K562 (cell line): ENCODE measurements around the gene SNAPC2. TPM values are rescaled to one million over a fixed set of nuclear protein-coding genes. Genes with fewer than 3 reads are reported as not detected.

Source experiments
- ATAC-seq: fragments of 200-7000 bp; cut with Tn5 transposase; 3 replicates; pipeline ENCODE4 v1.9.1; 2020; ENCODE audit warnings: moderate library complexity
- BruUV-seq: library from RNA; stranded (reverse); fragments of 400-500 nt; replicated peaks from 2 replicates; lab custom pipeline; 2021; lab: Mats Ljungman, UMichigan
- CTCF ChIA-PET: fragments of 300-600 bp; formaldehyde crosslinking; extraction: SDS; loops from one replicate; lab custom pipeline; 2021; ENCODE audit warnings: low intra/inter-chr PET ratio; lab: Yijun Ruan, JAX
- POLR2A ChIA-PET: fragments of 300-600, 350-650 bp; sonication (Branson Sonifier 250); formaldehyde crosslinking; extraction: SDS; loops from one replicate; lab custom pipeline; 2021; ENCODE audit warnings: antibody characterized with exemption, inconsistent platforms; lab: Yijun Ruan, JAX
- DNase-seq, 4 experiments: peaks; one replicate each; pipeline versions ENCODE4 v3.0.0 to v3.0.0-alpha.2; 2011 to 2018; ENCODE audit warnings: low spot score in 3 of 4, mixed read lengths in 3 of 4; ENCODE audit errors: extremely low read depth in 1 of 4
- FAIRE-seq: peaks from 2 replicates; lab custom pipeline; 2011; peaks lifted over from hg19 to GRCh38; lab: Jason Lieb, UNC
- H2AFZ ChIP-seq: 2 replicates; pipeline ENCODE4 v1.6.0; 2011; ENCODE audit warnings: low read depth, low read length, control low read depth, inconsistent platforms
- H3K27ac ChIP-seq: fragments of 200-600 bp; 3 replicates; pipeline ENCODE4 v1.8.0; 2011; ENCODE audit warnings: low read depth, mild to moderate bottlenecking, control low read depth, inconsistent platforms, low read length, moderate library complexity, mixed read lengths; ENCODE audit errors: extremely low read depth
- H3K27me3 ChIP-seq, 2 experiments: fragments of 300-600 bp in 1 of 2; 2 replicates in 1 of 2; 3 replicates in 1 of 2; pipeline versions ENCODE4 v1.6.0 to v1.8.0; 2011; ENCODE audit warnings: inconsistent platforms in 2 of 2, low read length in 2 of 2, mild to moderate bottlenecking in 1 of 2, mixed read lengths in 1 of 2, moderate library complexity in 1 of 2; ENCODE audit not compliant: control insufficient read depth in 2 of 2, insufficient read depth in 2 of 2
- H3K36me3 ChIP-seq: fragments of 300-600 bp; 3 replicates; pipeline ENCODE4 v1.8.0; 2011; ENCODE audit warnings: mild to moderate bottlenecking, low read length, inconsistent platforms; ENCODE audit not compliant: control insufficient read depth, insufficient read depth
- H3K4me1 ChIP-seq, 2 experiments: fragments of 200-600 bp in 1 of 2; replicated peaks in 1 of 2; 2 replicates in 1 of 2; 3 replicates in 1 of 2; pipeline versions ENCODE4 v1.5.1 to v1.8.0; 2011; ENCODE audit warnings: inconsistent platforms in 2 of 2, low read length in 2 of 2, mild to moderate bottlenecking in 1 of 2, mixed read lengths in 1 of 2, moderate library complexity in 1 of 2; ENCODE audit not compliant: control insufficient read depth in 2 of 2, insufficient read depth in 2 of 2
- H3K4me2 ChIP-seq: 2 replicates; pipeline ENCODE4 v1.6.1; 2011; ENCODE audit warnings: low read length, control low read depth, inconsistent platforms, mixed read lengths; ENCODE audit not compliant: insufficient read depth
- H3K4me3 ChIP-seq: fragments of 200-600 bp; sonication (generic), shearing (Covaris generic); 2 replicates; pipeline ENCODE4 v1.5.1; 2016; ENCODE audit warnings: control low read depth, inconsistent platforms
- H3K79me2 ChIP-seq: fragments of 200-600 bp; 3 replicates; pipeline ENCODE4 v1.8.0; 2011; ENCODE audit warnings: low read length, inconsistent platforms; ENCODE audit not compliant: control insufficient read depth, insufficient read depth
- H3K9ac ChIP-seq, 2 experiments: 2 replicates each; pipeline versions ENCODE4 v1.6.0 to v1.6.1; 2011; ENCODE audit warnings: low read depth in 2 of 2, low read length in 2 of 2, control low read depth in 1 of 2, inconsistent platforms in 1 of 2, mild to moderate bottlenecking in 1 of 2, mixed read lengths in 1 of 2; ENCODE audit not compliant: insufficient read depth in 1 of 2
- H3K9me1 ChIP-seq: one replicate; pipeline ENCODE4 v1.6.0; 2011; ENCODE audit warnings: inconsistent platforms, mild to moderate bottlenecking, low read length, moderate library complexity; ENCODE audit not compliant: control insufficient read depth, insufficient read depth
- H3K9me3 ChIP-seq: replicated peaks from 2 replicates; pipeline ENCODE4 v1.5.1; 2011; ENCODE audit warnings: low read depth, low read length, inconsistent platforms; ENCODE audit not compliant: control insufficient read depth, insufficient read depth
- H4K20me1 ChIP-seq: replicated peaks from 2 replicates; pipeline ENCODE4 v1.6.1; 2011; ENCODE audit warnings: low read length, inconsistent platforms, mixed read lengths; ENCODE audit not compliant: control insufficient read depth, insufficient read depth
- CCAR2 ChIP-seq: fragments of 200-400 bp; formaldehyde crosslinking; IDR thresholded peaks from 2 replicates; pipeline ENCODE4 v1.6.1; 2017; ENCODE audit warnings: mild to moderate bottlenecking, low read depth, low read length
- EGR1 ChIP-seq: fragments of 450-650 bp; conservative IDR thresholded peaks from 2 replicates; pipeline ENCODE4 v1.6.1; 2017; ENCODE audit warnings: mild to moderate bottlenecking
- HMGN3 ChIP-seq: IDR thresholded peaks from 2 replicates; pipeline ENCODE4 v1.6.1; 2011; ENCODE audit warnings: borderline replicate concordance, low read depth, mild to moderate bottlenecking, mixed read lengths, low read length; ENCODE audit not compliant: insufficient read length; ENCODE audit errors: extremely low read depth
- MYBL2 ChIP-seq, 2 experiments: fragments of 450-650 bp in 1 of 2; sonication (generic) in 1 of 2; formaldehyde crosslinking in 1 of 2; IDR thresholded peaks; 2 replicates each; pipeline versions ENCODE4 v1.6.1 to v1.8.1; 2017 to 2022; ENCODE audit warnings: borderline replicate concordance in 1 of 2, inconsistent platforms in 1 of 2, low read depth in 1 of 2, mild to moderate bottlenecking in 1 of 2, missing genetic modification reagents in 1 of 2, moderate library complexity in 1 of 2
- NFE2L1 ChIP-seq: fragments of 450-650 bp; IDR thresholded peaks from 2 replicates; pipeline ENCODE4 v1.6.1; 2016; ENCODE audit warnings: missing genetic modification characterization, low read depth, mild to moderate bottlenecking, missing compliant biosample characterization, moderate library complexity, borderline replicate concordance
- POLR2G ChIP-seq: fragments of 200-400 bp; formaldehyde crosslinking; IDR thresholded peaks from 2 replicates; pipeline ENCODE4 v1.6.1; 2017; ENCODE audit warnings: low read depth, mild to moderate bottlenecking, antibody characterized with exemption, low read length, moderate library complexity
- U2AF1 ChIP-seq: fragments of 200-400 bp; formaldehyde crosslinking; optimal IDR thresholded peaks from 2 replicates; pipeline ENCODE3; 2017; ENCODE audit warnings: mild to moderate bottlenecking, low read depth, low read length, moderate library complexity
- ZBTB17 ChIP-seq: fragments of 450-650 bp; formaldehyde crosslinking; IDR thresholded peaks from 2 replicates; pipeline ENCODE4 v1.4.0; 2020; ENCODE audit warnings: mild to moderate bottlenecking
- WGBS: fragments of 100-300 bp; shearing (Covaris generic); methylation state at CpG from one replicate; pipeline ENCODE4 v1.1.6; 2016; ENCODE audit warnings: low coverage, mixed read lengths; ENCODE audit not compliant: insufficient coverage; ENCODE audit errors: missing lambda C conversion rate; 5-methylcytosine and 5-hydroxymethylcytosine counted together
- in situ Hi-C: fragments of 300-500 bp; cut with MboI; formaldehyde crosslinking; loops from 4 replicates; pipeline ENCODE4 v1.15.0; 2018; ENCODE audit warnings: inconsistent platforms, mixed read lengths
- intact Hi-C: fragments of 100-400 bp; cut with micrococcal nuclease; formaldehyde crosslinking; loops from 2 replicates; pipeline ENCODE4 v1.14.2; 2022
- polyA plus RNA-seq, 8 experiments: library from polyadenylated mRNA; depleted of rRNA in 4 of 8; stranded (reverse) in 5 of 8; unstranded in 3 of 8; fragments of >200 nt; fragmentation: Nextera tagmentation in 2 of 8; fragmentation: Illumina TruSeq in 1 of 8; extraction: Ambion mirVana in 2 of 8; extraction: Trizol in 1 of 8; gene quantifications; 2 replicates each; pipeline versions ENCODE4 v1.2.1 to v1.2.3, GENCODE V29; 2011 to 2014; ENCODE audit warnings: inconsistent platforms in 1 of 8, missing spikeins in 1 of 8
- total RNA-seq, 7 experiments: library from RNA; depleted of rRNA in 6 of 7; stranded (reverse); fragments of >200 nt in 6 of 7; fragmentation: Illumina TruSeq in 2 of 7; extraction: Trizol in 2 of 7; gene quantifications; 2 replicates each; pipeline versions ENCODE4 v1.2.1 to v1.2.3, GENCODE V29; 2011 to 2021; ENCODE audit warnings: low replicate concordance in 1 of 7
- TF ChIP-seq, protein P1 (sequence below): IDR thresholded peaks from 2 replicates; pipeline ENCODE4 v1.6.1; 2011; ENCODE audit not compliant: insufficient read length; ENCODE audit errors: extremely low read depth
- TF ChIP-seq, protein P2 (sequence below): sonication (generic); formaldehyde crosslinking; IDR thresholded peaks from 2 replicates; pipeline ENCODE4 v1.8.1; 2023; ENCODE audit warnings: mild to moderate bottlenecking, missing genetic modification reagents

The SNAPC2 gene
- total and polyA plus RNA-seq, 9 of the 15 experiments (the other 6 are each of a cell fraction or from before 2014, with no cell fraction given) = 0.59 to 45.1 (median 15.3) TPM

DNA sequence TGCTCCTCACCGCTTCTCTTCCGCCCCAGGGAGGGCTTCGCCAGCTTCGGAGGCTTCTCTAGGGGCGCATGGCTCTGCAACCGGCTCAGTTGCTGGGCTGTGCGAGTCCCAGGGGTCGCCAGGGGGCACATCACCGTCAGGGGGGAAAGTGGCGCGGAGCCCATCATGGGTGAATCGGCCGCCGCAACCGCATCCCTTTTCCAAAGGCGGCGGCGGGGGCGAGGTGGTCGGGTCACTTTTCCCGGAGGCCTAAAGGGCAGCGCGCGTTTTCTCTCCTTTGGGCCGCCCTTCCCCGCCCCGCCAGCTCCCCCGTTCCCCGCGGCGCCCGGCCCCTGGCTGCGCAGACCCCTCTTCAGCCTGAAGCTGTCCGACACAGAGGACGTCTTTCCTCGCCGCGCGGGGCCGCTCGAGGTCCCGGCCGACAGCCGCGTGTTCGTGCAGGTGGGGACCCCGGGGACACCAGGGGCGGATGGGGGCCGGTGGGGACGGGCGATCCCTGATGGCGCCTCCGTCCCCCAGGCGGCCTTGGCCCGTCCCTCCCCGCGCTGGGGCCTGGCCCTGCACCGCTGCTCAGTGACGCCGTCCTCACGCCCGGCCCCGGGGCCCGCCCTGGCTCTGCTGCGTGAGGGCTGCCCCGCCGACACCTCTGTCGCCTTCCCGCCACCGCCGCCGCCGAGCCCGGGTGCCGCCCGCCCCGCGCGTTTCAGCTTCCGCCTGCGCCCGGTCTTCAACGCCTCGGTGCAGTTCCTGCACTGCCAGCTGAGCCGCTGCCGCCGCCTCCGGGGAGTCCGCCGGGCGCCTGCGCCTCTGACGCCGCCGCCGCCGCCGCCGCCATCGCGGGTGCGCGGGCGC is 3.8 kb upstream of the SNAPC2 start:
- no peak for ATAC-seq
- Histone ChIP-seq H3K9me1 (no peaks in the 10 kb centered on the region), H2AFZ (no peak overlapping the region), H3K4me3 (no peak overlapping the region), H3K4me2 (no peak overlapping the region), H3K36me3 (peaks cover 20% of the 10 kb centered on the region; the same call in 1 of the 3 replicates), H4K20me1 (peaks cover 5% of the 10 kb centered on the region; the same call in 1 of the 2 replicates), H3K27ac (no peak overlapping the region), H3K9ac (no peak overlapping the region), H3K9me3 (no peaks in the 10 kb centered on the region), H3K79me2 (peaks cover 14% of the 10 kb centered on the region), H3K27me3 (no peaks in the 10 kb centered on the region)
- DNase-seq = no peak
- 84% methylated on average over 11 of the region's 104 CpGs for WGBS
- ChIA-PET POLR2A (interaction anchor here (0.6 to 1.7 kb wide), 2 partner anchors 13 to 88 kb away, joined by 3 to 5 read pairs; partner anchors contain the start of gene MAP2K7), CTCF (no interaction called here)
- intact Hi-C loops = no loop called here
- no peak for TF ChIP-seq HMGN3
- TF ChIP-seq, protein P1, sequence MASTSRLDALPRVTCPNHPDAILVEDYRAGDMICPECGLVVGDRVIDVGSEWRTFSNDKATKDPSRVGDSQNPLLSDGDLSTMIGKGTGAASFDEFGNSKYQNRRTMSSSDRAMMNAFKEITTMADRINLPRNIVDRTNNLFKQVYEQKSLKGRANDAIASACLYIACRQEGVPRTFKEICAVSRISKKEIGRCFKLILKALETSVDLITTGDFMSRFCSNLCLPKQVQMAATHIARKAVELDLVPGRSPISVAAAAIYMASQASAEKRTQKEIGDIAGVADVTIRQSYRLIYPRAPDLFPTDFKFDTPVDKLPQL = no peak
- TF ChIP-seq ZBTB17 (CRISPR knock-in tag) = no peak
- TF ChIP-seq MYBL2 (IDR thresholded peaks at IDR 0.05; ENCODE audit: low read depth) = no peak
- TF ChIP-seq MYBL2 (CRISPR knock-in tag; IDR thresholded peaks at IDR 0.05; ENCODE audit: borderline replicate concordance) = no peak
- no peak for TF ChIP-seq U2AF1
- TF ChIP-seq, protein P2, sequence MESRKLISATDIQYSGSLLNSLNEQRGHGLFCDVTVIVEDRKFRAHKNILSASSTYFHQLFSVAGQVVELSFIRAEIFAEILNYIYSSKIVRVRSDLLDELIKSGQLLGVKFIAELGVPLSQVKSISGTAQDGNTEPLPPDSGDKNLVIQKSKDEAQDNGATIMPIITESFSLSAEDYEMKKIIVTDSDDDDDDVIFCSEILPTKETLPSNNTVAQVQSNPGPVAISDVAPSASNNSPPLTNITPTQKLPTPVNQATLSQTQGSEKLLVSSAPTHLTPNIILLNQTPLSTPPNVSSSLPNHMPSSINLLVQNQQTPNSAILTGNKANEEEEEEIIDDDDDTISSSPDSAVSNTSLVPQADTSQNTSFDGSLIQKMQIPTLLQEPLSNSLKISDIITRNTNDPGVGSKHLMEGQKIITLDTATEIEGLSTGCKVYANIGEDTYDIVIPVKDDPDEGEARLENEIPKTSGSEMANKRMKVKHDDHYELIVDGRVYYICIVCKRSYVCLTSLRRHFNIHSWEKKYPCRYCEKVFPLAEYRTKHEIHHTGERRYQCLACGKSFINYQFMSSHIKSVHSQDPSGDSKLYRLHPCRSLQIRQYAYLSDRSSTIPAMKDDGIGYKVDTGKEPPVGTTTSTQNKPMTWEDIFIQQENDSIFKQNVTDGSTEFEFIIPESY (CRISPR knock-in tag) = peak; percentile 79
- TF ChIP-seq POLR2G = peak; percentile 57
- no peak for TF ChIP-seq EGR1
- TF ChIP-seq NFE2L1 = no peak
- TF ChIP-seq CCAR2 = no peak
- TF ChIP-seq, all 486 proteins: peak for 2
- in situ Hi-C loops = no loop called here
- no TSS peak for BruUV-seq
- H3K4me1 ChIP-seq = peaks cover 9 to 70% of the 10 kb centered on the region in 2 experiments
- FAIRE-seq = no peak
